ENCODE results near the gene SLC22A4.

SLC22A4 gene

DNA sequence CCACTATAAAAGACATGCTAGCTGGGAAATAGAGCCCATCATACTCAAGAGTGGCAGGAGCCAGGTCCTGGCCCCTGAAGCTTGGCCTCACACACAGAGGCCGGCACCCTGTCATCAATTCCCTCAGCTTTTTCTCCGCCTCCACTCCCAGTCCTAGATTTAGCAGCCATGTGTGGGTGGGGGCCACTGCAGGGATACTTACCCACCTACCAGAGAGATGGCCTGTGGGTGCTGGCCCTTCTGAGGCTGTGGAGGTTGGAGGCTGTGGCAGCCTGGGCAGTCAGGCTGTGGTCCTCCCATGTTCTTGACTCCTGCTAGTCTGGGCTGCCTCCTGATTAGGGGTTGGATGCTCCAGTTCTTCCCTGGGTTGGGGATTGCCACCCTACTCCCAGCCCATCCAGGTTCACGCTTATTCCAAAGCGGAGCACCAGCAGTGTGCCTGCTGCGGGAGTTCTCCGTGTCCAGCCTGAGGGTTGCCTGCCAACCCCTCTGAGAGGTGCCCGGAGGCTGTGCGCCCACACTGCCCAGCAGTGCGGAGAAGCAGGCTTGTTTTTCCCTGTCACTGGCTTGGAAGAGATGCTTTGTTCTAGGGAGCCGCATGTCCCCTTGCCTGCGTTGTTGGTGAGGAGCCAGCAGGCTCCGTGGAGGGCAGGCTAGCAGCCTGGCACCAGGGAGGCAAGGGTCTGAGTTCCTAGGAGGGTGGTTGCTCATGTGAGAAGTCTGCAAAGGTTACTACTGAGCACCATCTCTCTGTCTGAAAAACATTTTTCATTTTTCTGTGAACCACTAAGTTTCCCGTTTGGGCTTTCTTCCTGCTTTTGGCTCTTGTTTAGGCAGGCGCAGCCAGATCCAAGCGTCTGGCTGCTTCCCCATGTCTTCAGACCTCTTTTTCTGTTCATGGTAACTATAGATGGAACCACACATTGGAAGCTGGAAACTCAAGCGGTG is 82.8 kb downstream of the SLC22A4 start:
- no peak for DNase-seq (ENCODE audit: low read depth)

DNA sequence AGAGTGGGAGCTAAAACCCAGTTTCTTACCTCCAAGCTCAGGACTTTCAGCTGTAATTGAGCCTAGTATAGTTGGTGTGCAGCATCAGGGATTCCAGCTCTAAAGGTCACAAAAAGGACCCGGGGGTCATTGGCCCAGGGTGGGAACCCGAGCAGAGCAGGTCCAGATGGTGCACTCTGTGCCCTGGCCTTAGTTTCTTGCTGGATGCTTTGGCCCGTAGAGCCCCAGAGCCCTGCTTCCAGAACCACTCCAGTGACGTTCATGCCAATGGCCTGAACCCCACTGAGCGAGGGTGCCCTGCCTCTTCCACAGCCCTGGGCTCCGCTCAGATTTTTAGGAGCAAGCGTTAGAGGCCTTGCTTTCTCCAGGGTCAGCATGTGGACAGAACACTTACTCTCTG is 83.5 kb downstream of the SLC22A4 start:
- DNase-seq (ENCODE audit: low read depth), result no peak

DNA sequence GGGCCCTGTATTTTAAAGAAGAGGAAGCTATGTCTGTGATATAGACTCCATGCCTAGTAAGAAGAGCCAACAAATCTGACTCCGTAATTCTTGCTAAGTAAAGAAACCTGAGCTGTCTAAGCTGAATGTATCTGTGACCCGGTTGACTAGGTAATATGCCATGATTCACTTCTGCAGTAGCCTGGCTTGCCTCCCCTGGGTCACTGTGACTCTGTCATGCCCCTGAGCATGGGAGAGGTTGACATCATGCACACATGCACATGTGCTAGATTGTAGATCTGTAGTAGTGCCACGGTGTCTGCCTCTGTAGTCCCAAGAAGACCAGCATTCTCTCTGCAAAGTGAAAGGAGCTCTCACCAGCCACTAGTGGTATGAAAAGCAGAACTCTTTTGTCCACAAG is 84.4 kb downstream of the SLC22A4 start:
- DNase-seq (ENCODE audit: low read depth), result no peak

DNA sequence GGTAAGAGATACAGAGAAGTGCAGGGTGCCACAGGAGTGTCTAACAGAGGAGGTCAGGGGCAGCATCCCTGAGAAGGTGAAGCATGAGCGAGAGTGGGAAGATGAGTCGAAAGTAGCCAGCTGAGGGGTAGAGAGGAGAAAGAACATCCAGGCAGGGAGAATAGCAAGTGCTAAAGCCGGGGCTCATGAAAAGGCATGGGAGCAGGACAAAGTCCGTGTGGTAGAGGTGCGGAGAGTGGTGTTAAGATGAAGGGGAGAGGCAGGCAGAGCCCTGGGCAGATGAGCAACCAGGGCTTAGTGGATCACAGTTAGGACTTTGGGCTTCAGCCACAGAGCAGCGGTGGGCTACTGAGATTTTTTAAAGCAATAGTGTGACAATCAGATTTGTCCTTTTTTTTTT is 85.9 kb downstream of the SLC22A4 start:
- DNase-seq (ENCODE audit: low read depth), result no peak

DNA sequence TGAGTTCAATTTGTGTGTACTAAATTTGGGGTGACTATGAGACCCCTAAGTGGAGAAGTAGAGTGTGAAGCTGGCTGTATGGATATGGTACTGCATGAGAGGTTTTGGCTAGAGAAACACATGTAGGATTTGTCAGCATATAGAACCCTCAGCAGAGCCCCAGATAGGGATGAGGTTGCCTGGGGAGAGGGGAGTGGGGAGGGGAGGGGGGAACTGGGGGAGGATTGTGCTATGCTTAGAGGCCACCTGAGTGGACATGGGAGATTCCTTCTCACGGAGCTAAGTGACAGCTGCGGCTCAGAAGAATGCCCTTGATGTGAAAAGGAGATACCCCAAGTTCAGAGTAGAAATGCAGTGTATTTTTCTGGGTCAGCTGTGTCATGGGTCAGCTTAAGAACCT is 86.5 kb downstream of the SLC22A4 start:
- DNase-seq (ENCODE audit: low read depth), result no peak

DNA sequence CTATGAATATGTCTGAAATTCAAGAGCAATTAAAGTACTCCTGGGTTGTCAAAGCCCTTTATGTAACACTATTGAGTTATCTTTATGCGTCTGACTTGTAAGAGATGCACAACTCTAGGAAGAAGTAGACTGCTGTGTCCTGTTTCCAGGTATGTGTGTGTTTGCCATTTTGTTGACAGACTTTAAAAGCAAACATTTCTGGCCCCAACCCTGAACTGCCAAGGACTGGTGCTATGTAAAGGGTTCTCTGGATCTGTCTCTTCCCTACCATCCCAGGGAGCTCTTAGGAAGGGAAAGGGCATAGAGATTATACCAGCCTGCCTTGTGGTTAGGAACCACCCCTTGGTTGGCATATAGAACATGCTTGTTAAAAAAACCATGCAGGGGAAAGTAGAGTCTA is 87.4 kb downstream of the SLC22A4 start:
- DNase-seq (ENCODE audit: low read depth), result no peak

DNA sequence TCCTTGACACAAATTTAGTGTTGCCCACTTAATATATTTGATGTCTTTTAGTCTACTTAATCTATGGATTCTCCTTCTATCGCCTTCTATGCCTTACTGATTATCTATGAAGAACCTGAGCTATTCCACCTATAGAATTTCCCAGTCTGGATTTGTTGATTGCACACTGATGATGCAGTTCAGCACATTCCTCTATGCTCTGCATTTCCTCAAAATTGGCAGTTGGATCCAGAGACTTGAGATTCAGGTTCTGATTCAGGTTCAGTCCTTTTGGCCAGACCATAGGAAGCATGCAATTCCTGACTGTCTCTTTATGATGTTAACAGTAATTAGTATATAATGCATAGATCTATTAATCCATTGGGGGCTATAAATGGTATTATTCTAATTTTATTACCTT is 89.1 kb downstream of the SLC22A4 start:
- DNase-seq (ENCODE audit: low read depth), result no peak

DNA sequence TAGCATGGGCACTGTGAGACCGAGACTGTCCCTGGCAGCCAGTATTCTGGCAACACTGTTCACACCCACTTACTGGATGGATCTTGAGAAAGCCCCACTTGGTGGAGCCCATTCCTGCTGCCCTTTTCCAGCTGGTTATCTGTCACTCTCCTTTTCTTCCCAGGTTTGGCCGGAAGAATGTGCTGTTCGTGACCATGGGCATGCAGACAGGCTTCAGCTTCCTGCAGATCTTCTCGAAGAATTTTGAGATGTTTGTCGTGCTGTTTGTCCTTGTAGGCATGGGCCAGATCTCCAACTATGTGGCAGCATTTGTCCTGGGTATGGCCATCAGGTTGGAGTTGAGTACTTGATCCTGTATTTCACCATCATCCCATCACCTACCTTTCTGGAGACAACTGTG is 89.8 kb downstream of the SLC22A4 start:
- DNase-seq (ENCODE audit: low read depth), result no peak

DNA sequence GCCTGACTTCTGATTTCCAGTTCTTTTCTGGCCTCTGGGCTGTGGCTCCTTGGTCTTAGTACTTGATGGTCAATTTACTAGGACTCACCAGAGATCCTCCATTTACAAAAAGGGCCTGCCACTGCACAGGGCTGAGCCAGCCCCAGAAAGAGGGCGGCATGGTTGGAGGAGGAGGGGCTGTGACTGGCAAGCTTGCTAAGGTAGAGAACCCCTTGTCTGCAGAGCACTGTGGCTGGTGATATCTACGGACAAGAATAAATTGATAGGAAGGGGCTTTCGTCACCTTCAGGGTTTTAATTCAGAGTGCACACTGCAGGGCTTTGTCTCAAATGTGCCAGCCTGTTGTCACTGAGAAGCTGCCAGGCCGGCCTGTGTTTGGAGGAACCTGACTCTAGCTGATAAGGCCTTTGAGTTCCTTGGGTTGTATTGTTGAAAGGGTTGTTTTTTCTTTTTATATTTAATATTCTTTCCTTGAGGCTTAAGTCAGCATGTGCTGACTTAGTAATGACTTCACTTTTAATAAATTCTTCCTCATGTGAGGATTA is 90.4 kb downstream of the SLC22A4 start:
- DNase-seq (ENCODE audit: low read depth), result no peak

DNA sequence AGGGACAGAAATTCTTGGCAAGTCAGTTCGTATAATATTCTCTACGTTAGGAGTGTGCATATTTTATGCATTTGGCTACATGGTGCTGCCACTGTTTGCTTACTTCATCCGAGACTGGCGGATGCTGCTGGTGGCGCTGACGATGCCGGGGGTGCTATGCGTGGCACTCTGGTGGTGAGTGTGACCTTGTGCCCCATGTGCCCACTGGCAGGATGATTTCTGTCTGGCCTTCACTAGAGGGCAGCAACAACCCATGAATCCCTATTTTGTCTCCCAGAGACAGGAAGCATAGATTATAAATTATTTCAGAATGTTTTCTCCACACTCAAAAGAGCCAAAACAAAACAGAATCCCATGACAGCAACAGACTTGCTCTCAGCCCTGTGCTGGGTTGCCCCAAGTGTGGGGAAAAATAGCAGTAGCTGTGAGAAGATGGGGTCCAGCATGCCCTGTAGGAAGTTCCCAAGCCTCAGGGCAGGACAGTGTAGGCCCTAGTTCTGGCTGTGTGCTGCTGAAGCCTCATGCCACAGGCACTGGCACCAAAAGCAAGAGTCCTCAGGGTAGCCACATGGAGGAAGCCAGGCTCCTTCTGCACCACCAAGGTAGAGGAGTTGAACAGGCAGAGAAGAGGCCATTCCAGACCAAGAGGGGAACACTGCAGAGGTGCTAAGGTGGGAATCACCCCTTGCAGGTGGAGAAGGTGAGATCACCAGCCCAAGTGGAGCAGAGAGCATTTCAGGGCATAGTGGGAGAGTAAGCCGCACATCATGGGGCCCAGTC is 91.3 kb downstream of the SLC22A4 start:
- peak; percentile 49 for DNase-seq (ENCODE audit: low read depth)

DNA sequence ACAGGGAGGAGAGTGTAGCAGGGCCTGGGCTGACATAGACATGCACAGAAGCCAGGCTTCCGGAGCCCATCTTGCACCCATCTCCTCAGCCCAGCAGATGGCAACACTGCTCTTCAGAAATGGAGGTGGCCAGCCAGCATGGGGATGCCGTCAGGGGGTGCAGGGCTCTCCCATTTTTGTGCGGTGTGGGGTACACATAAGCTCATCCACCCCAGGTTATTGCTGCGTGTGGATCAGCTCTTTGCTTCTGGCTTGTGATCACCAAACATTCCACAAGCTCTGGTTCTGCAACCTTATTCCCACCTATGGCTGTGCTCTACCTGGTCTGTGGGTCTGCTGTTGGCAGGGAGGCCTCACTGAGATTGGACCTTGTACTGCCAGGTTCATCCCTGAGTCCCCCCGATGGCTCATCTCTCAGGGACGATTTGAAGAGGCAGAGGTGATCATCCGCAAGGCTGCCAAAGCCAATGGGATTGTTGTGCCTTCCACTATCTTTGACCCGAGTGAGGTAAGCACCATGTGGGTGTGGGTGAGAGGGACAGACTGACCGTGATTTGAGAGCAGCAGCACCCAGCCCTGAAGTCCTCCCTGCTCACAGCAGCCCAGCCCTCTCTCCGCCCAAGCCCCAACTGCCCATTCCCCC is 92.6 kb downstream of the SLC22A4 start:
- DNase-seq (ENCODE audit: low read depth), result peak; percentile 51

DNA sequence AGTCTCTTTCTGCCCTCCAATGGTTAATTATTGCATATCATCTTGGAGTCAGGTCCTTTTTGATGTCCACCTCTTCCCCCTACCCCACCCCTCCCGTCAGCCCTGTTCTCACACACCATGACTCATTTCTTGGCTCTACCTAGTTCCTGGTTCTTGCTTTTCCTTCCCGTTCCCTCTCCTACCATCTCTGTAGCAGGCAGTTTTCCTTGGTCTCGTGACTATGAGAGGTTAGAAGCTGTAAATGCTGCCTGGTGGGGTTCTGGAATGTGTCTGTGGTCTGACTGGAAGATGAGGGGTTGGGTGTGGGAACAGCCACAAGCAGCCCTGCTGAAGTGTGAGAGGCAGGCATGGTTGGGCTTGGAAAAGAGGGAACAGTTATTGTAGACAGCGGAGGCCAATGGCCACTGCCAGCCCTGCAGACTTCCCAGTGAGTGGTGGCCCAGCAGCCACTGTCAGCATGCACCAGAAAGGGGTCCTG is 93.5 kb downstream of the SLC22A4 start:
- peak; percentile 79 for DNase-seq (ENCODE audit: low read depth)

DNA sequence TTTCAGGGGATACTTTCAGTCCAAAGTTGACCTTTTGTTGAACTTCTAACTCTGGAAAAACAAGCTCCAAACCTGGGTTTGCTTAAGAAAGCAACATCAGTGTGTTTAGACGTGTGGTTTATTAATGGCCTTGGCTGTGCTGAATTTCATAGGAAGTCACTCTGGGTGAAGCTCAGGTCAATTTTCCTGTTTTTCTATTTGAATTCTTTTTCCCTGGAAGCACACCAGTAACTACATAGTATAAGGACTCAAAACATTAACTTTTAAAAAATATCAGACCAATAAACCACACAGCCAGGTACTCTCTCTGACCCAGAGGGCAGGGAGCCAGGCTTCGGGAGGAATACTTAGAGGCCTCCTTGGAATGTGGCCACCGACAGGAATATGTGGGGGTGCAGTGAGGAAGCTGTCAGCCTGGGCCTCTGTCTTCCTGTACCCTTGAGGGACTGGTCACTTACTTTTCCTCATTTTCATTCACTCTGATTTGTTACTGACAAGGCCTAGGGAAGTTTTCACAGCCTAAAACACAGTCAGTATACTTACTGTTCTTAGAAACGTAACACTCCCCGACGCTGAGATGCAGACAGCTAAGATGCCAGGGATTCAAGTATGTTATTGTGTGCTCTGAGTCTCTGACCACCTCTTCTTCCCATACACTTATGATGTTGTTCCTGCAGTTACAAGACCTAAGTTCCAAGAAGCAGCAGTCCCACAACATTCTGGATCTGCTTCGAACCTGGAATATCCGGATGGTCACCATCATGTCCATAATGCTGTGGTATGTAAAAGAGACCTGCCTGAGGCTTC is 94.3 kb downstream of the SLC22A4 start:
- DNase-seq (ENCODE audit: low read depth), result no peak

DNA sequence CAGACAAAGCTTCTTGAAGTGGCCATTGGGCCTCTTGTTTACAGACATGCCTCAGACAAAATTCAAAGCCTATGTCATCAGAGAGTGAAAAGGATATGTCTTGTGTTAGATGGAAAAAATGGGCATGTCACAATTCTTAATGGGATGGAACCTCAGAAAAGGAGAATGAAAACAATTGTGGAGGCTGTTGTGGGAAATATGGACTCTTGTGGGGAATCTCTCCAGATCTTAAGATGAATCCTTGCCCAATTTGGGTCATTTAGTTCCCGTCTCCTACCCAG is 94.8 kb downstream of the SLC22A4 start:
- DNase-seq (ENCODE audit: low read depth), result no peak

DNA sequence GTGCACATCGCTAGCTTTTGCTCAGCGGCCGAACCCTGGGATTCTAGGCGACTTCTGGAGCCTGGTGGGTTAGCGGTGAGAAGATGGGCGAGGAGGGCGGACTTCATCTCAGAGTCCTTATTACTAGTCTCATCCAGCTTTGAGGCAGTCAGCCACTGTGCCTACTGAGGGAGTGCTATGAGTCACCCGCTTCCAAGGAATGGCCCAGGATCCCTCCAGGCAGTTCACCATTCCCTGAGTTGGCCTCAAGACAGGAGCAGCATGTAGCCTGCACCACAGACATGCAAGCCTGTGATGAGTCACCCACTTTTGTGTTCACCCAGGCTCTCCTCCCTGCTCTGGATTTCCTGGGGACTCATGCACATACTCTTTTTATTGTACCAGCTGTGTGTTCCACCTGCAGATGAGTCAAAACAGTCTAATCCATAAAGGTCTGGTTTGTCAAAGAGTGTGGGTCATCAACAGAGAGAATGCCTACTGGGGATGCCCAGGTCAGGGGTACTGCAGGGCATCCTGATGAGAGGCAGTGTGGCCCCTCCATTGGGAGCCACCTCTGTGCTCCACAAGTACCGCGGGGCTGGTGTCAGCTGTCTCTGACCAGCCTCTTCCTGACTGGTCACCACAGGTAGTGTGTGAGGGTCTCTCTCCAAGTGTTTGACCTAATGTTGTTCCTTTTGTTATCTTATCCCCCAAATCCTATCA is 95.5 kb downstream of the SLC22A4 start:
- peak; percentile 86 for DNase-seq (ENCODE audit: low read depth)

DNA sequence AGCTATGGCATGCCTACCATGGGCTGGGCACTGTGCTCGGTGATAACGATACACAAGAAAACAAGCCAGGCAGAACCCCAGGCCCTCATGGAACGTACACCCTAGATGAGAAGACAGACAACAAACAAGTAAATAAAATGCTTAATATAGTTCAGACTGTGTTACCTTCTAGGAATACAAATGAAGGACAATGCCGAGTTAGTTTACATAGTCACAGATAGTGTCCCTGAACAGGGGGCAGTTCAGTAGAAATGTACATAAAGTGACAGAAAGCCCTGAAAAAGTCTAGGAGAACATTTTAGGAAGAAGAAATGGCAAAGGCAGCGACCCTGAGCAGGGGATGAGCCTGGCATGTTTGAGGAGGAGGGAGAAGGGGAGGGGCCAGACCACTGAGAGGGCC is 97.1 kb downstream of the SLC22A4 start:
- DNase-seq (ENCODE audit: low read depth), result no peak

DNA sequence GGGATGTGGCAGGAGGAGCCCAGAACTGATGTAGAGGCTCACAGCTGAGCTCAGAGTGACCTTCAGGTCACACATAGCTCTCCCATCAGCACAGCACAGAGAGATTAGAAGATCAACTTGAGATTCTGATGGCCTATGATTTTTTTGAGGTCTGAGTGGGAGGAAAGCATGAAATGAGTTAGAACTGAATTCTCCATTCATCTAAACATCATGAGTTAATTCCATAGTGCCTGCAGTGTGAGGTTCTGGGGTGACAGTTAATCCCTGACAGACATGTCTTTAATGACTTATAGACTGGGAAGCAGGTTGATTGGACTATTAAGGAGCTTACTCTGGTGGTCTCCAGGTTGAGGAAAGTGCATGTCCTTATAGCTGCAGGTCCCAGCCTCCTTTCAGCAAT is 97.7 kb downstream of the SLC22A4 start:
- DNase-seq (ENCODE audit: low read depth), result no peak

DNA sequence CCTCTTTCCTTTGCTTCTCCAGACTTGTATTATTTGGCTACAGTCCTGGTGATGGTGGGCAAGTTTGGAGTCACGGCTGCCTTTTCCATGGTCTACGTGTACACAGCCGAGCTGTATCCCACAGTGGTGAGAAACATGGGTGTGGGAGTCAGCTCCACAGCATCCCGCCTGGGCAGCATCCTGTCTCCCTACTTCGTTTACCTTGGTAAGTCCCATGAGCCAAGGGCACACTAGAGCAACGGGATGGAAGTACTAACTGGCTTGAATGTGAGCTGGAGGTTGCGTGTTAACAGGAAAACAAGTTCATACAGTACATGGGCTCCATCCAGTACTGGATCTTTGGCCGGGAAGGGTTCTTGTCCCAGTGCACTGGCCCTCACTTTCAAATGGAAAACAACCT is 98.2 kb downstream of the SLC22A4 start:
- no peak for DNase-seq (ENCODE audit: low read depth)

DNA sequence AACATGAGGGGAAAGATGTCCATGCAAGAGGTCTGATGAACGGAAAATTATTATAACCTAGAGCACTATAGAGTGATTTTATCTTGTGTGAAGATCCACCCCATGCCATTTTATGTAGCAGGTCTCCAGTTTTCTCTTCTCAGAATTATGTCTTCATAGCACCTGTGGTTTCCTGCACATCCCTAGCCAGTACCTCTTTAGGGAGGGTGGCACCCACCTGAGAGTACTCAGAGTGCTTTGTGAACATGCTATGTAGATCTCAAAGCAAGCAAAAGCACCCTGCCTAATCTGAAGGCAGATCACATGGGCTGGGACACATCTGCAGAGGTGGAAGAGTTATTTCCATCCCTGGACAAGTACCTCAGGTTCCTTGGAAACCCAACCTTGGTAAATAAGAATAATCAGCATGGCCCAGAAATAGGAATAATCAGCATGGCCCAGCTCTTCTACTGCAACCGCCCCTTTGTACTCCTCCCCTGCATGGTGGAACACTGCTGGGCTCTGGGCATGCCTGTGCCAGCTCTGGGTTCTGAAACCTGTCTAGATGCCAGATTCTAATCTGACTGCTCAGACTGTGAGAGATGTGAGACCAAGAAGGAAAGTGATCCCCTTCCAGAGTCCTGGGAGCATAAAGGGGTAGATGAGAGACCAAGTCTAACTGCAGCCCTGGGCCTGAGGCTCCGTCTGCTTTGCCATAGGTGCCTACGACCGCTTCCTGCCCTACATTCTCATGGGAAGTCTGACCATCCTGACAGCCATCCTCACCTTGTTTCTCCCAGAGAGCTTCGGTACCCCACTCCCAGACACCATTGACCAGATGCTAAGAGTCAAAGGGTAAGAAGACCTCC is 99.0 kb downstream of the SLC22A4 start:
- DNase-seq (ENCODE audit: low read depth), result no peak
